BE2C (cell line): ENCODE measurements around the gene CXorf65.

ENCODE experiments used
- DNase-seq: peaks from one replicate; pipeline ENCODE4 v3.0.0-alpha.2; 2020
- H3K27me3 ChIP-seq: fragments of 250-450 bp; sonication (Bioruptor Pico); 2 replicates; pipeline ENCODE4 v1.5.1; 2020; ENCODE audit warnings: mild to moderate bottlenecking
- H3K36me3 ChIP-seq: fragments of 250-450 bp; sonication (Bioruptor Pico); 2 replicates; pipeline ENCODE4 v1.5.1; 2020; ENCODE audit warnings: mild to moderate bottlenecking
- H3K4me1 ChIP-seq: fragments of 250-450 bp; sonication (Bioruptor Pico); 2 replicates; pipeline ENCODE4 v1.5.1; 2020
- H3K4me3 ChIP-seq: 2 replicates; pipeline ENCODE4 v1.5.1; 2011; ENCODE audit warnings: low read depth, low read length
- H3K9me3 ChIP-seq: fragments of 250-450 bp; sonication (Bioruptor Pico); 2 replicates; pipeline ENCODE4 v1.5.1; 2020
- TF ChIP-seq, protein P1 (sequence below): IDR thresholded peaks from 2 replicates; pipeline ENCODE4 v1.5.1; 2012; ENCODE audit warnings: mild to moderate bottlenecking, low read depth, low read length

The CXorf65 gene

DNA sequence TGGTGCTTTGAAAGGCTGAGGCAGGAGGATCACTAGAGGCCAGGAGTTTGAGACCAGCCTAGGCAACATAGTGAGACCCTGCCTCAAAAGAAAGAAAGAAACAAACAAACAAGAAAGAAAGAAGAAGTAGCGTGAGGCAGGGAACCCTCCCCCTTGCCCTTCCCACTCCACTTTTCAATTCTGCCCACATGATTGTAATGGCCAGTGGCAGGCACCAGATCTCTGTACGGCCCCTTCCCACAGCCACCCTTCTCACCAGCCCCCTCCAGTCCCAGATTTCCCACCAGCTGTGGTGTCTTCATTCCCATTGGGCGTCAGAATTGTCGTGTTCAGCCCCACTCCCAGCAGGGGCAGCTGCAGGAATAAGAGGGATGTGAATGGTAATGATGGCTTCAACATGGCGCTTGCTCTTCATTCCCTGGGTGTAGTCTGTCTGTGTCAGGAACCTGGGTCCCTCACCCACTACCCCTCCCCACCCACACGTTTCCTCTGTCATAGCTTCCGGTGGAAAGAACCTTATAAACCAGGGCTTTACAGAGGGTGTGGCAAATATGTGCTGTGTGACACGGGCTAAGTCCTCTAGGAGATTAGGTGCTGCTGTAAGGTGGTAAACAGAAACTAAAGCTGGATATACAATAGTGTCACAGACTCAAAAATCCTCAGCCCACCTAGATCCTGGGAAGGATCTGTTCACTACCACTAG, 4.8 kb upstream of the CXorf65 start, which contains the start of gene IL2RG:
TSS of gene IL2RG (minus strand) at position 437 of the 703 bp plus-strand sequence. CDS start at position 399, 38 bp downstream.
- TF ChIP-seq, protein P1, sequence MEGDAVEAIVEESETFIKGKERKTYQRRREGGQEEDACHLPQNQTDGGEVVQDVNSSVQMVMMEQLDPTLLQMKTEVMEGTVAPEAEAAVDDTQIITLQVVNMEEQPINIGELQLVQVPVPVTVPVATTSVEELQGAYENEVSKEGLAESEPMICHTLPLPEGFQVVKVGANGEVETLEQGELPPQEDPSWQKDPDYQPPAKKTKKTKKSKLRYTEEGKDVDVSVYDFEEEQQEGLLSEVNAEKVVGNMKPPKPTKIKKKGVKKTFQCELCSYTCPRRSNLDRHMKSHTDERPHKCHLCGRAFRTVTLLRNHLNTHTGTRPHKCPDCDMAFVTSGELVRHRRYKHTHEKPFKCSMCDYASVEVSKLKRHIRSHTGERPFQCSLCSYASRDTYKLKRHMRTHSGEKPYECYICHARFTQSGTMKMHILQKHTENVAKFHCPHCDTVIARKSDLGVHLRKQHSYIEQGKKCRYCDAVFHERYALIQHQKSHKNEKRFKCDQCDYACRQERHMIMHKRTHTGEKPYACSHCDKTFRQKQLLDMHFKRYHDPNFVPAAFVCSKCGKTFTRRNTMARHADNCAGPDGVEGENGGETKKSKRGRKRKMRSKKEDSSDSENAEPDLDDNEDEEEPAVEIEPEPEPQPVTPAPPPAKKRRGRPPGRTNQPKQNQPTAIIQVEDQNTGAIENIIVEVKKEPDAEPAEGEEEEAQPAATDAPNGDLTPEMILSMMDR, result no peak
- H3K4me1 ChIP-seq, result peaks cover 8% of the 10 kb centered on the region
- no peaks in the 10 kb centered on the region for H3K9me3 ChIP-seq
- H3K27me3 ChIP-seq, result no peaks in the 10 kb centered on the region
- DNase-seq, result no peak
- no peak within 1 kb of the TSS for H3K4me3 ChIP-seq
- H3K36me3 ChIP-seq, result no peaks in the 10 kb centered on the region

DNA sequence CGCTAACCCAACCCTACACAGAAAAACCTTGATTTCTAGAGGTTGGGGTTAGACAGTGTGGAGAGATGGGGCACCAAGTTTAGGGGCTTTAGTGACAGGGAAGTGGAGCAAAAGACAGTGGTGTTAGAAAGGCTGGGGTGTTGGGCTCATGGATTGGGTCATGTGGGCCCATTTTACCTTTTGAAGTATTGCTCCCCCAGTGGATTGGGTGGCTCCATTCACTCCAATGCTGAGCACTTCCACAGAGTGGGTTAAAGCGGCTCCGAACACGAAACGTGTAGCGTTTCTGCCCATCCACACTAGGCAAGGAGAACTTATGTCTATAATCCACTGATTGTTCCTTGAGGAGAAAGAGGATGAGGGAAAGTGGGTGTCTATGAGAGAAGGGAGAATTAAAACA, 2.5 kb upstream of the CXorf65 start:
- TF ChIP-seq, protein P1, result no peak
- no peak overlapping the region for H3K4me3 ChIP-seq
- no peaks in the 10 kb centered on the region for H3K27me3 ChIP-seq
- no peak for DNase-seq
- peaks cover 10% of the 10 kb centered on the region for H3K4me1 ChIP-seq
- no peaks in the 10 kb centered on the region for H3K36me3 ChIP-seq
- no peaks in the 10 kb centered on the region for H3K9me3 ChIP-seq

DNA sequence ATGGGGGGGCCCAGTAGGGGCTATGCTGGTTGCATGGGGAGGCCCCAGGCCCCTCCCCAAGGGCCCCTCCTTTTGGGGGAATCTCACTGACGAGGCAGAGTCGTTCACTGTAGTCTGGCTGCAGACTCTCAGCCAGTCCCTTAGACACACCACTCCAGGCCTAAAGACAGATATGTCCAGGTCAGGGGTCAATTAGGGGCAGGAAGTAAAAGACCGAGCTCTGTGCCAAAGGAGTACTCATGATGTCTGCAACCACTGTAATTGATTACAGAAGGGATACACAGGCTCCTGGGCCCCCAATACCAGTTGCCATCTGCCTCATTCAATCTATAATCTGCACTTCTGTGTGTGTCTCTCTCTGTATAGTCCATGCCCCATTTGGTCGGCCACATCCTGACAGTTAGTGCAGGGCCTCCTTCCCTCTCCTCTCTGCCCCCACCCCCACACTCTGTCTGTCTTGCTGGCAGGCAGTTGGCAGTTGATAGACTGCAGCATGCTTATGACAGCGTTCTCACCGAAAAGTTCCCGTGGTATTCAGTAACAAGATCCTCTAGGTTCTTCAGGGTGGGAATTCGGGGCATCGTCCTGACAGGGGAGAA, 1.3 kb upstream of the CXorf65 start:
- Histone ChIP-seq H3K4me1 (peaks cover 10% of the 10 kb centered on the region), H3K36me3 (no peaks in the 10 kb centered on the region), H3K4me3 (no peak overlapping the region), H3K27me3 (no peaks in the 10 kb centered on the region), H3K9me3 (no peaks in the 10 kb centered on the region)
- TF ChIP-seq, protein P1, result no peak
- DNase-seq, result peak; percentile 61

DNA sequence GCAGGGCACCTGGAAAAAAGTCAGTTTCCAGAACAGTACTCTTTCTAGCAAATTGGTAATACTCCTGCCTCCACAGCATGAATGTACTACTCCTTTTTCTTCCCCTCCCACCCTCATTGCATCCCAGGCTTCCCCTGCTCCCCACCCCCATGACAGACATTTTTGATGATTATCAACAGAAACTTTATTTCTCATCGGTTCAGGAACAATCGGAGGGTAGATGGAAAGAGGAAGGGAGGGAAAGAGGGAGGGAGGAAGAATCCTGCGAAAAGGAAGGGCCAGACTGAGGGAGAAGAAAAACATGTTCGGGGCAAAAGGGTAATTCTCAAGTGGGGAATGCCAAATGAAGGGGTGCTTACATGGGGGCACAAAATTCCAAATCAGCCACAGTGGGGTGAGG, 705 bp upstream of the CXorf65 start:
- no peak for DNase-seq
- Histone ChIP-seq H3K9me3 (no peaks in the 10 kb centered on the region), H3K4me3 (no peak overlapping the region), H3K4me1 (peaks cover 16% of the 10 kb centered on the region), H3K36me3 (no peaks in the 10 kb centered on the region), H3K27me3 (no peaks in the 10 kb centered on the region)
- TF ChIP-seq, protein P1, result no peak

DNA sequence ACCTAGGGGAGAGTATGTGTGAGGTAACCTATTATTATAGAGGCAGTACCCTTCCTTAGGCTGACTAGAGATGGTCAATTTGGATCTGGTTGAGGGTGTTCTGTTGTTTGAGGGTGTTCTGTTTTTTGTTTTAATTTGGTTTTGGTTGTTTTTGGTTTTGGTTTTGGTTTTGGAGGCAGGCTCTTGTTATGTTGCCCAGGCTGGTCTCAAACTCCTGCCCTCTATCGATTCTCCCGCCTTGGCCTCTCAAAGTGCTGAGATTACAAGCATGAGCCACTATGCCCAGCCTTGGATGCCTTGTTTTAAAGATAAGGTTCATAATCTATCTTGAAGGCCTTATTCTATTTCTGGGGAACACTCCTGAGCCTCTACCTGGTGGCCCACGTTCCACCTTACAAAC, 912 bp downstream of the CXorf65 start:
- TF ChIP-seq, protein P1, result no peak
- no peak for DNase-seq
- H3K4me3 ChIP-seq, result no peak overlapping the region
- peaks cover 20% of the 10 kb centered on the region for H3K4me1 ChIP-seq
- H3K36me3 ChIP-seq, result no peaks in the 10 kb centered on the region
- H3K9me3 ChIP-seq, result no peaks in the 10 kb centered on the region
- no peaks in the 10 kb centered on the region for H3K27me3 ChIP-seq
